ENCODE results near the gene HEMGN.
"Not testable (repeated sequence)": the region's sequence is repeated elsewhere in the genome, so short reads cannot be mapped to it uniquely, and the experiment has no call there.

HEMGN gene, protein sequence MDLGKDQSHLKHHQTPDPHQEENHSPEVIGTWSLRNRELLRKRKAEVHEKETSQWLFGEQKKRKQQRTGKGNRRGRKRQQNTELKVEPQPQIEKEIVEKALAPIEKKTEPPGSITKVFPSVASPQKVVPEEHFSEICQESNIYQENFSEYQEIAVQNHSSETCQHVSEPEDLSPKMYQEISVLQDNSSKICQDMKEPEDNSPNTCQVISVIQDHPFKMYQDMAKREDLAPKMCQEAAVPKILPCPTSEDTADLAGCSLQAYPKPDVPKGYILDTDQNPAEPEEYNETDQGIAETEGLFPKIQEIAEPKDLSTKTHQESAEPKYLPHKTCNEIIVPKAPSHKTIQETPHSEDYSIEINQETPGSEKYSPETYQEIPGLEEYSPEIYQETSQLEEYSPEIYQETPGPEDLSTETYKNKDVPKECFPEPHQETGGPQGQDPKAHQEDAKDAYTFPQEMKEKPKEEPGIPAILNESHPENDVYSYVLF

DNA sequence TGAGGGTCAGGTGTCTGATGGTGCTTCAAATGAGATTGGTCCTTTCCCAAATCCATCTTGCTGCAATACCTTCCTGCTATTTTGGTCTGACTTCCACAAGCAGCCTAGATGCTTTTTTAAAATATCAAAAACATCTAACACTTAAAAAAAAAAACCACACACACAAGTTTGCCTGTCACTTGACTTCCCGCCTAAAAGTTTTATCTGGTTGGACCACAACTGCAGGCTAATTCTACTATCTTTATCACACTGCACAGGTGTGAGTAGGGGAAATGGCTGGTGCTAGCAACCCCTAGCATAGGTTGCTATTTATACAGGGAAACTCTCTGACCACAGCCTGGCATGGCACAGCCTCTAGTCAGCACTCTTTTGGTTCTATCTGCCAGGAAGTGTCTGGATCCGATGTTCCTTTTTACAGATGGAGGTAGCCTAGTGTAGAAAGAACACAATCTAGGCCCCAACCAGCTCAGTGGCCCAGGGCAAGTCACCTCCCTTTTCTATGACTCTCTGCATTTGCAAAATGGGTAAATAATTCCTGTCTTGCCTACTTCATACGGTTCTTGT lies at the start of gene HEMGN:
Gene HEMGN (minus strand): TSS at position 92 of the 564 bp plus-strand sequence. CDS start 36 bp downstream, at position 56.
- DNase-seq, result no peak

DNA sequence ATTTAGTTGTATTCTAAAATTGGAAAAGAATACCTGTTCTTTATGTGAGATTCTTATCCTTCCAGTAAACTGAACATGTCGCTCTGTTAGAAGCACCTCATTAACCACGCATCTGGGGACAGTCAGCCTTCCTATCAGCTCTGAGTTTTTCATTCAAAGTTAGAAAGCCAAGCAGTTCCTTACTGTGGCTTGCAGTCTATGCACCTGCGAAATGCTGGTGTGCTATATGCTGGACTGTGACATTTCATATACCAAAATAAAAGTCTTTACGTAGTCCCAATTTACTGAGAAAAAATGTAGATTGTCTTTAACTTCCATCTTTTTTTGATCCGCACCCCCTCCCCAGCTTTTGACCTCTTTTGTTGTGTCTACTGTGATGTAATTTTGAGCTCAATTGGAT lies 49.5 kb upstream of the HEMGN start:
- DNase-seq, result no peak

DNA sequence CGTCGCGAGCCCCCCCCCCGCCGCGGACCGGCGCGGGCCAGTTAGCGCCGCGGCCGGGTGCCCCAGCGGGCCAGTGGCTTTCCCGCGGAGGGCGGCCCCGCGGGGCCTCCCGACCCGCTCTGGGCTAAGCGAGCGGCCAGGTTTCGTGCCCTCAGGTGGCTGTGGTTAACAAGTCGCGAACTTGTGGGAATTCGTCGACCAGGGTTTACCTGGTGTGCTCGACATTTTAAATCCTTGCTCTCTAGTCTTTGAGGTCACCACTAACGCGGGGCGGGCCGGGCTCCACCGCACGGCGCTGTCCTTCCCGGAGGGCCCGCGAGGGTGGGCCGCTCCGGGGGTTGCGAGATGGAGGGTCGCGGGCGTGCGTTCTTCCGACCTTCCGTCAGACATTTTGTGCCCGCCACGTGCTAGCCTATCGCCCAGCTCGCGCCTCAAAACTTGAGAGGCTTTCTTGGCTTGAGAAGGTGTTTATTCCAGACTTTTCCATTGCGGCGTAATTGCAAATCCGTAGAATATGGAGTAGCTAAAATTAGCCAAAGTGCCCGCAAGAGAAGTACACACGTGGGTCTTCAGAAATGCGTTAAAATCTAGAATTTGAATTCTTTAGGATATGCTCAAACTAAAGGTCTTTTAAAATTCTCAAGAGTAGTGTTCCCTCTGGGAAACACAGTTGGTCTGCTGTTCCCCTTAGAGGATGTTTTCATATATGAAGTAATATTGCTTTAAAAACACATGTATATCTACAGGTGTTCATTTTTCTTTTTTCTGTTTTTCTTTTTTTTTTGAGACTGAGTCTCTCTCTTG lies 47.3 kb upstream of the HEMGN start:
- DNase-seq, result peak; percentile 2

DNA sequence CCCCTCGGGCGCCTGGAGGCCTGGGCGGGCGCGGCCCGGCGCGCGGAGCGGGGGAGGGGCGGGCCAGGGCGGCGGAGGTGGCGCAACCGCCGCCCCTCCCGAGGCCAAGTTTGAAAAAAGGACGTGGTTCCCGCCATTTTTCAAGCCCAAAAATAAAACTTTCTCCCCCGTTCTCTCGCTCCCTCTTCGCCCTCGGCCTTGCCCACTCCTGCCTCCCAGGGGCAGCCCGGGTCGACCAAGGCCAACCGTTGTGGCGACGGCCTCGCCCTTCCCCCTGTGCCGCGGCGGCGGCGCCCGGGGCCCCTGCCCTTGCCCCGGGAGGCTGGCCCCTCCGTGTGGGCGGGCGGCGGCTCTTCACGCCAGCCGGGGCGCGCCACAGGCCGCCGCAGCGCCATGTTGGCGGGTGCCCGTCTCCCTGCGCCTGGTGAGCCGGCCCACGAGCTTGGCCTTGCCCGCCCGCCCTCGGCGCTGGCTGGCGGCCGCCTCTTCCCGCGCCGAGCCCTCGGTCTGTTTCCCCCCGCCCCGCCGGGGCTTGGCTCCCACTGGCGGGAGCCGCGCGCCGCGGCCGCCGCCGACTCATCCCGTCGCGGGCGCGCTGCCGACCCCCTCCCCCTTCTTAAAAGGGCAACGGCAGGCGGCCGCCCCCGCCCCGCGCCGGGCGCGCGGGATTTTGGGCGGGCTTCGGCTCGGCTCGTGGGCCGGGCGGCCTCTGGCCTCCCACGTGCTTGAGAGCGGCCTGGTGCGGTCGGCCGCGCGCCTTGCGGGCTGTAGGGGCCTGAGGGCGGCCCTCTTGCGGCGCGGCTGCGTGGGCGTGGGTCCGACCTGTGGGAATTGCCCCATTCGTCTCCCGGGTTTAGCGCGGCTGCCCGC lies 46.5 kb upstream of the HEMGN start:
- DNase-seq, result peak; percentile 81

DNA sequence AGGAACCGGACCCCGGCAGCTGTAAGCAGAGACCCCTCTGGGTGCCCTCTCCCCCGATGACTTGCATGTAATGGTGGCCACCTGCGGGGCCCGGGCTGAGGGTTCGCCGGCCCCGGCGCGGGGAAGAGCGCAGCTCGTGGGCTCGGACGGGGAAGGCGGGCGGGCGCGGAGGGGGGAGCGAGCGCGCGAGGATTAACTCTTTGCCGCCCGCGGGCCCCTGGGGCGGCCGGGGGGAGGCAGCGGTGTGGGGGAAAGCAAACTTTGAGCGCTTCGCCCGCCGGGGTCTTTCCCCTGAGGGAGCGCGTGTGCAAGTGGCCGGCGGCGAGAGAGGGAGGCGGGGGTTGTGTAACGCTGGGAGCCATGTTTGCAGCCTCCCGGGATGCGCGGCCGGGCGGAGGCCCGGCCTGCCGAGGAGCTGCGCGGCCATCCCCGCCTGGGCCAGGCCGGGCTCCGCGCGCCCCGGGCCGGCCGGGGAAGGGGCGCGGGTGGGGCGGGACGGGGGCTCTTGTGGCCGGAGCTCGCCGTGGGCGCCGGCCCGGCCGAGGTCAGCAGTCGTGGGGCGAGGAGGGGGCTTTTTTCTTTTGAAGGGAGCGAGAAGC lies 45.7 kb upstream of the HEMGN start:
- DNase-seq, result peak; percentile 62

DNA sequence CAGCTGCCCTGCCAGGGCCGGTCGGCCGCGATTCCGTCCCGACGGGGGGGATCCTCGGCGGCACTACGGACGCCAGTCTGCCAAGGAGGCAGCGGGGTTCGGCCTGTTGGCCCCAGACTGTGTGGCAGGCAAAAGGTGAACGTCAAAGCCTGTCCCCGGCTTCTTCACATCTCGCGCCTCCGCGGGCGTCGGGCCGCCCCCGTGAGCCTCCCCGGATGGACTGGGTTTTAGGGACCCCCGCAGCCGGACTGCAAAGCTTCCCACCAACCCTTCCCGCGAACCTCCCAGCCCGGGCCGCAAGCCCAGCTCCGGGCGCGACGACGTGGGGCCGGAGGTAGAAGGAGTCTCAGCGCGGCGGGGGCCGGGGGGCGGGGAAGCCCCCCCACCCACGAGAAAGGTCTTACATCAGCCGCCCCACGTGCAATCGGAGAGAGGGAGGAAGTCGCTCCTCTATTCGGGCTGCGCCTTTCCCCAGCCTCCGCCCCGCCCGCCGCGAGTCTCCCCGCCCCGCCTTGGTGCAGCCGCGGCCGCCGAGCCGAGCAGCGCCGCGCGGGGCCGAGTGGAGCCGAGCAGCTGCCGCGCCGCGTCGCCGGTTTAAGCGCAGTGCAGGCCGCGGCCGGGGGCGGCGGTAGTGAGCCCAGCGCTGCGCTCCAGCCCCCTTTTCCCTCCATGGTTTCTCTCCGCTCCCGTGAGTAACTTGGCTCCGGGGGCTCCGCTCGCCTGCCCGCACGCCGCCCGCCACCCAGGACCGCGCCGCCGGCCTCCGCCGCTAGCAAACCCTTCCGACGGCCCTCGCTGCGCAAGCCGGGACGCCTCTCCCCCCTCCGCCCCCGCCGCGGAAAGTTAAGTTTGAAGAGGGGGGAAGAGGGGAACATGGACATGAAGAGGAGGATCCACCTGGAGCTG lies 45.0 kb upstream of the HEMGN start, which contains the start of gene ANP32B:
Gene ANP32B (plus strand): TSS at position 659 of the 906 bp plus-strand sequence. CDS start 215 bp downstream, at position 874.
- peak; percentile 93 for DNase-seq

DNA sequence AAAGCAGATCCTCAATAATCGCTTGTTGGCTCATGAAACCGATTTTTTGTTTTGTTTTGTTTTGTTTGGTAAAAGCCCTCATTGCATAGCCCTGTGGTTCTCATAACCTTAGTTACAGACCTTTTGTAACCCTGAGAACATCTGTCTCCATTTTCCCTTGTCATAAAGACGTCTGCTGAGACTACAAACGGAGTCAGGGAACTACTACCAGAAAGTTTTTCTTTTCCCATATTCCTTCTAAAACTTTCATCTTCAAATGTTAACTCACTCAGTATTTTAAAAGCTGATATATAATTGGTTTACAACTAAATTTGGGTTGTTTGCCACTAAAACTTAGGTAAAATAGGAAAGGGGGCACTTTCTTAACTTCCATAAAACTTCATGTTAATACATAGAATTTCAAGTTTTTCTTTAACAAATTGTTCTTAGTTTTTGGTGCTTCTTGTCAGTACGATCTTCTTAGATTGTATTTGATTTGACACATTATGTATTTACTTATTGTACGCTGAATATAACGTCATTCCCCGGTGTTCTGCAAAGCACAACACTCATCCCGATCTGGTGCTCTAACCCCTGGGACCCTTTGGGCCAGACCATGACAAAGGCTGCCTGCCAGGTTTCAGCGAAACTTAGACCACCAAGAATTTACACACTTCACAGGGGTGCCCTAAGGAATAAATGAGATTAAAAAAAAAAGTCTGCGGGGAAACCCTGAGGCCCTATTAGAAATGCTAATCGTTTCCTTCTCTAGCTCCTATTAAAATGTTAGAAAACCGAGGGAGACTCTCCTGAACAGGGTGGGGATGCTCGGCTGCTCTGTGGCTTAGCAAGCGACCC lies 44.1 kb upstream of the HEMGN start:
- DNase-seq, result no peak

DNA sequence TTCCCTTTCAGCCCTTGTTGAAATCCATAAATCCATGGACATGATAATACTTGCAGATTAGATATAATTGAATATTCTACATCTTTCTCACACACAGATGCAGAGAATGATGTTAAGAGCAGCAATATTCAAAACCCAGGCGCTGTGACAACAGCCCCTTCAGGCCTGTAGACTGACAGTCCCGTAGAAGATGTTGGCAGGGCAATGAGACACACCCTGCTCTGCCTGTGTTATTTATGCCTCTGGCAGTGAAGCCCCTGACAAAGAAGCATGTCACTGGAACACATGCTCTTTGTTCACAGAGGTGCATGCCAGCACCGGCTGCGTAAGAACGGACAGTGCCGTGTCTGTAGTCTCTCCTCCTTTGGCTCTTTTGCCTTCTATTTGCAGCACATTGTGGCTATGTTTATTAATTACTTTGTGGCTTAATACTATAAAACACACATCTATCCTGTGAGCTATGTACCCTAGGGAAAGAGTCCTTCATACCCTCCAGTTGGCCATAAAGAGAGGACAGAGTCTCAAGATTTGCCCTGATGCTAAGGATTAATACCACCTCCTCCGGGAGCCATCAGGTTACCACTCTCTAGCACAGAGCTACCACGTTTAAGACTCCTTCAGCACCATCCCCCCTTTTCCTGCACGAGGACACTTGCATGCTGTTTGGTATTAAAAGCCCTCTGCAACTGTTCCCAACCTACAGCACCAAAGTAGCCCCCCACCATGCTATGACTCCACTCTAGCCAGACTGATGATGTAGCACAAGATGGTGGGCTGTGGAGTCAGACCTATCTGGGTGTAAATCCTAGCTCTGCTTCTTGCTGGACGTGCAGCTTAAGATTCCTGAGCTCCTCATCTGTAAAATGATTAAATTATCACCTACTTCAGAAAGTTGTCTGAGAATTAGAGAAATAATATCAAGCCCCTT lies 43.2 kb upstream of the HEMGN start:
- DNase-seq, result no peak

DNA sequence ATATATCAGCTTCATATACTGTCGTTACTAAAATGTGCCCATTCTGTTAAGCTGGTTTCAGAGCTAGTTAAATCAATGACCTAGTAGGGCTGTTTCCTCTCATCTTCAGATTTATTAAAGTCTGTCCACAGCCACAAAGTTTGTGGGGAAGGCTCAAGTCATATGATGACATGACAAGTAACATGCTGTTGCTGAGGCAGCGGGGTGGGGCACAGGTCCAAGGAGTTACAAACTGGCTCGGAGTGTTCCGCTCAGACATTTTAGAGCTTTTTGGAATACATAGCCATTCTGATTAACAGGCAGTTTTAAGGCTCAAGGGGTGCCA lies 42.5 kb upstream of the HEMGN start:
- DNase-seq, result peak; percentile 7

DNA sequence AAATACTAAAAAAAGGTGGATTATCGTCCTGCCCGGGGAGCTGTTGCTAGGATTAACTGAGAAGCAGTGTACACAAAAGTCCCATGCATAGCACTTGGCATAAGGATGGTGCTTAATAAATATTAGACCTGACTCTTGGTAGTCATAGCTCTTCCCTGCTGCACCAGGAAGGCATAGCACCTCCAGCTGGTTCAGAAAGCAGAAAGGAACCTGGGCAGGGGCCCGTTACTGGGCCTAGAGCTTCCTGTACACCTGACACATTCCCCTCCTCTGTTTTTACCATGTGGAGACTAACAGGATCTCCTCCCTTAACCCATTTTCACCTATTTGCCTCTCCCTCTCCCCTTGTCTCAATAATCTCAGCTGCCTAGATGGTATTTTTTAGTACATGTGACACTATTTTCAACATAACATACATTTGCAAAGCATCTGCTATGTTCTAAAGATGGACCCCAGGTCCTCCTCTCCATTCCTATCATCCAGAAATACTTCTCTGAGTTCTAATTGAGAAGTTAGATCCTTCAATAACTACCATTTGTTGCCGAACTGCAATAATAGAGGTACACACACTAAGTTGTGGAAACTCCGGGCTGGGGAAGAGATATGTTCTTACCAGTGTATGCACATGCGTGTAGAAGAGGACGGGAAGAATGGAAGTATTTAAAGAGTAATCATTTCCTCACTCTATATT lies 42.0 kb upstream of the HEMGN start:
- no peak for DNase-seq

DNA sequence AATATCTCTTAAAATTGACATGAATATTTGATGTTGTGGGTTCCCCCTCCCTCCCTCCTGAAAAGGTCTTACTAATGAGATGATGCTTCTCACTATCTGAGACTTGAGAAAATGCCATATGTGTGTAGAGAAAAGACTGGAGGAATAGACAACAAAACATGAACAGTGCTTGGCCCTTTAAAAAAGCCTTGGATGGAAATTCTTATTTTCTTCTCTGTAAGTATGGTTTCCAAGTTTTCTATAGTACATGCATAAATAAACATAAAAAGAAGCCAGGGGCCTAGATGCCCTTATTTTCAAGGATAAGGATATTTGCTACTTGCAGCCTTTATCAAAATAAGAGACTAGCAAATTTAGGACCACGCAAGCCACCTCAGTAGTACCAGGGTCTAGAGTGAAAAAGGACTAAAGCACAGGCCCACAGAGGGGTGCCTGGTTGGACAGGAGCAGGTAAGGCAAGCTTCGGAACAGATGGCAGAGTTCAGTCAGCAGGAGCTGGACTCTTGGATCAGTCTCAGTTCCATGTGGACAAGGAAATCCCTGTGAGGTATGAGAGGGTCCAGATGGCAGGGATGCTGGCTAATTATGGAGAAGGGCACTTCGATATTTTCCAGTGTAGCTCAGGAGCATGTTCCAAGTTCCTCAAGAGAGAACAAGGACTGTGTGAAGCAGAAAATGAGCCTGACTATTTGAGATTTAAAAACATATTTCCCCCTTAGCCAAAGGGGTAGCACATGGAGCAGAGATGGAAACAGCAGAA lies 40.6 kb upstream of the HEMGN start:
- no peak for DNase-seq

DNA sequence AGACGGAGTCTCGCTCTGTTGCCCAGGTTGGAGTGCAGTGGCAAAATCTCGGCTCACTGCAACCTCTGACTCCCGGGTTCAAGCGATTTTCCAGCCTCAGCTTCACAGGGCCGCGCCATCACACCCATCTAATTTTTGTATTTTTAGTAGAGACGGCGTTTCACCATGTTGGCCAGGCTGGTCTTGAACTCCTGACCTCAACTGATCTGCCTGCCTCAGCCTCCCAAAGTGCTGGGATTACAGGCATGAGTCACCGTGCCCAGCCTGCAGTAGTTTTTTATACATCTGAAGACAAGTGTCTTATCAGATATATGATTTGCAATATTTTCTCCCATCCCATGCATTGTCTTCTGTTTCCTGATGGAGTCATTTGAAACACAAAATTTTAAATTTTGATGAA lies 38.7 kb upstream of the HEMGN start:
- DNase-seq, result not testable (repeated sequence)

DNA sequence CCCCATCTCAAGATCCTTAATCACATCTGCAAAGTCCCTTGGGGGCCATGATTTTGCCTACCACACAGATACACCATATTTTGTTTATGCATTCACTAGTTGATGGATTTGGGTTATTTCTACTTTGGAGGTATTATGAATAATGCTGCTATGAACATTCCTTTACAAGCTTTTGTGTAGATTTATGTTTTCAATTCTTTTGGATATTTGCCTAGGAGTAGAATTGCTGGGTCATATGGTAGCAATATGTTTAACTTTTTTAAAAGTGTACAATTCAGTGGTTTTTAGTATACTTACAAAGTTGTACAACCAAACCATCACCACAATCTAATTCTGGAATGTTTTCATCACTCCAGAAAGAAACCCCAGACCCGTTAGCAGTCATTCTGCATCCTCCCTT lies 37.4 kb upstream of the HEMGN start:
- DNase-seq, result no peak

DNA sequence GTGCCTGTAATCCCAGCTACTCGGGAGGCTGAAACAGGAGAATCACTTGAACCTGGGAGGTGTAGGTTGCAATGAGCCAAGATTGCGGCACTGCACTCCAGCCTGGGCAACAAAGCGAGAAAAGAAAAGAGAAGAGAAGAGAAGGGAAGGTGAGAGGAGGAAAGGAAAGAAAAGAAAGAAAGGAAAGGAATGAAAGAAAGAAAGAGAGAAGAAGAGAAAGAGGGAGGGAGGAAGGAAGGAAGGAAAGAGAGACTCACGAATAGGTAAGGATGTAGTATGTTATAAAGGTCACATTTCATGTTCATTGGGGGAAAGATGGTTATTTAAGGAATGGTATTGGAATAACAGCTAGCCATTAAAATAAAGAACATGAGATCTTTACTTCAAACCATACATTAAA lies 34.8 kb upstream of the HEMGN start:
- DNase-seq, result no peak

DNA sequence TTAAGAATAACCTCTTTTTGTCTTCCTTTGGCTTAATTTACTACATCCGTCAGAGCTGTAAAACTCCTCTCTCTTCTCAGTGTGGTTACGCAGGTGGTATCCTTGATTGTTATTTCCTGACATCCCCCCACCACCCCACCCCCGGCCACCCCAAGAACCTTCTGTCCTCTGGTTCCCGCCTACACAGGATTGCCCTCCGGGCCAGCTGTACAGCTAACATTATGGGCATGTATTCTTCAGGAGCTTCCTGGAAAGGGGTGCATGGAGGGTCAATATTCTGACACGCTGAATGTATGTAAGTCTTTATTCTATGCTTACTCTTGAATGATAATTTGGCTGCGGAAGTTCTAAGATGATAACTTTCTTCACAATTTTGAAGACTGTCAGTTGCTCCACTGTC lies 32.2 kb upstream of the HEMGN start:
- no peak for DNase-seq

DNA sequence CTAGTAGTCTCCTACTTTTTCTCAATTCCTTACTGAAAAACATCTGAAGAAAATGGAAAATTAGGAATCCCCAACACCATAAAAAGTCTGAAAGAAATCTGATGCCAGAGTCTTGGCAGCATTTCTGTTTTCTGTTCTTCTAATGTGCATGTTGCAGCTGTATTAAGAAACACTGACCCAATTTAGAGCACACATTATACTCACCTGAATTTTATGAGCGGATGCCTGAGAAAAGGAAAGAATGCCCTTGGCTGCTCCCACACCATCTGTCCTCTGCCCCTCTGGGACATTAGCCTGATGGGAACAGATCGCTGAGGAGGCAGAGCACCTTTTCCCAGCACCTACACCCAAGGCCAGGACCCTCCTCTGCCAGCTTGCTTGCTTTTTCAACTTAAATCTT lies 31.0 kb upstream of the HEMGN start:
- no peak for DNase-seq

DNA sequence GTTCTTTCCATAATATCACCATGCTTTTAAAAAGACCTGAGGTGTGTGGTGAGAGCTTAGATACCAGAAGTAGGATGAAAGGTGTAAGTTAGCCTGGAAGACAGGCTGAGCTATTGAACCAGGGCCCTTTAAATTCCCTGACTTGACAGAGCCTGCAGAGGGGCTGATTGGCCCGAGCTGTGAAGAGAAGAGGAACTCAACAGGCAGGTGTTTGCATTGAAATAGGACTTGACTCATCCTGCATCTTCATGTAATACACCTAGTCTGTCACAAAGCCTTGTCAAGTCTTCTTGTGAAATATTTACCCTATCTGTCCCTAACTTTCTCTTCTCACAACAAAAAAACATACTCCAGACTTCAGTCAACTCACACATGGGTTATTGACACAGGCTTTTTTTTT lies 28.5 kb upstream of the HEMGN start:
- no peak for DNase-seq

DNA sequence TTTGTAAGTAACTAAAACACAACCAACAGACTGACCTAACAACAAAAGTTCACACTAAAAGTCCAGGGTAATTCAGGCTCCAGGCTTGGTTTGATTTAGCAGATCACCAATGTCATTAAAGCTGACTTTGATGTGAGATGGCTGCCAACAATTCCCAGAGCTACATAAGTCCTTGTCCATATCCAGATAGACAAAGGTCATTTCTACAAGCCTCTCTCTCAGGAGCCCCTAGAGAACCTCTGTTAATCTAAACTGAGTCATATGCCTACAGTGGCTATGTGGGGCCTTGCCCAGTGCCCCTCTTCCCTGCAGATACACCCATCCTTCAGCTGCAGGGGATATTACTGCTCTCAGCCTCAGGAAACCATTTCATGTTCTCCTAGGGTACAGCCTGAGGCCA lies 26.9 kb upstream of the HEMGN start:
- no peak for DNase-seq
